Endothelial cell of umbilical vein (primary cell): ENCODE data around the gene ALDH8A1. TPM values are rescaled to one million over a fixed set of nuclear protein-coding genes. Genes with fewer than 3 reads are reported as not detected.

Experiments used
- BruUV-seq: library from RNA; stranded (reverse); fragments of 400-500 nt; replicated peaks from 2 replicates; lab custom pipeline; 2021; lab: Mats Ljungman, UMichigan
- CTCF ChIA-PET: fragments of 300-600, 350-600 bp; sonication (Branson Sonifier 250); formaldehyde crosslinking; loops from one replicate; lab custom pipeline; 2021; ENCODE audit warnings: antibody characterized with exemption, inconsistent platforms; lab: Charles Lee
- POLR2A ChIA-PET: fragments of 300-600, 350-600 bp; sonication (Branson Sonifier 250); formaldehyde crosslinking; loops from one replicate; lab custom pipeline; 2021; ENCODE audit warnings: antibody characterized with exemption, inconsistent platforms; lab: Charles Lee
- DNase-seq: peaks from one replicate; pipeline ENCODE4 v3.0.0-alpha.2; 2011; ENCODE audit warnings: low read depth, low spot score
- FAIRE-seq: peaks from 2 replicates; lab custom pipeline; 2011; peaks lifted over from hg19 to GRCh38; lab: Jason Lieb, UNC
- H2AFZ ChIP-seq: 2 replicates; pipeline ENCODE4 v1.6.0; 2012; ENCODE audit warnings: low read depth, low read length, control low read depth, inconsistent platforms
- H3K27ac ChIP-seq: 2 replicates; pipeline ENCODE4 v1.5.1; 2011; ENCODE audit warnings: low read depth, mild to moderate bottlenecking, control low read depth, low read length, moderate library complexity; ENCODE audit not compliant: insufficient read depth
- H3K27me3 ChIP-seq, 2 experiments: 2 replicates each; pipeline versions ENCODE4 v1.6.0 to v1.6.1; 2011; ENCODE audit warnings: low read length in 2 of 2, mixed read lengths in 1 of 2; ENCODE audit not compliant: control insufficient read depth in 2 of 2, insufficient read depth in 2 of 2
- H3K36me3 ChIP-seq, 2 experiments: 2 replicates in 1 of 2; 3 replicates in 1 of 2; pipeline ENCODE4 v1.5.1; 2011; ENCODE audit warnings: low read length in 2 of 2, mild to moderate bottlenecking in 1 of 2, moderate library complexity in 1 of 2; ENCODE audit not compliant: control insufficient read depth in 2 of 2, insufficient read depth in 2 of 2; ENCODE audit errors: extremely low read depth in 1 of 2
- H3K4me1 ChIP-seq: 3 replicates; pipeline ENCODE4 v1.5.1; 2011; ENCODE audit warnings: mild to moderate bottlenecking, low read length; ENCODE audit not compliant: control insufficient read depth, insufficient read depth; ENCODE audit errors: extremely low read depth
- H3K4me2 ChIP-seq: 2 replicates; pipeline ENCODE4 v1.6.1; 2011; ENCODE audit warnings: low read length, control low read depth, mixed read lengths; ENCODE audit not compliant: insufficient read depth
- H3K4me3 ChIP-seq, 3 experiments: fragments of 200-600 bp in 1 of 3; sonication (generic), shearing (Covaris generic) in 1 of 3; replicated peaks in 1 of 3; 2 replicates each; pipeline ENCODE4 v1.5.1; 2011 to 2016; ENCODE audit warnings: control low read depth in 3 of 3, low read length in 3 of 3, mild to moderate bottlenecking in 2 of 3, inconsistent platforms in 1 of 3, low read depth in 1 of 3, moderate library complexity in 1 of 3; ENCODE audit not compliant: insufficient read depth in 1 of 3
- H3K79me2 ChIP-seq: 2 replicates; pipeline ENCODE4 v1.6.0; 2012; ENCODE audit warnings: low read length, inconsistent platforms; ENCODE audit not compliant: control insufficient read depth, insufficient read depth
- H3K9ac ChIP-seq: replicated peaks from 2 replicates; pipeline ENCODE3; 2011; ENCODE audit warnings: low read length, control low read depth; ENCODE audit not compliant: insufficient read depth; ENCODE audit errors: extremely low read depth
- H3K9me1 ChIP-seq: replicated peaks from 3 replicates; pipeline ENCODE4 v1.6.0; 2011; ENCODE audit warnings: mild to moderate bottlenecking, low read length; ENCODE audit not compliant: control insufficient read depth, insufficient read depth; ENCODE audit errors: extremely low read depth
- H3K9me3 ChIP-seq: replicated peaks from 2 replicates; pipeline ENCODE4 v1.5.1; 2012; ENCODE audit warnings: low read length, inconsistent platforms; ENCODE audit not compliant: control insufficient read depth, insufficient read depth
- H4K20me1 ChIP-seq: replicated peaks from 2 replicates; pipeline ENCODE3; 2011; ENCODE audit warnings: mild to moderate bottlenecking, low read length; ENCODE audit not compliant: control insufficient read depth, insufficient read depth; ENCODE audit errors: extremely low read depth
- CTCF ChIP-seq, 2 donors: IDR thresholded peaks; 1 replicate in 1 of 2; 2 replicates in 1 of 2; pipeline ENCODE4 v1.5.1; 2011; ENCODE audit warnings: low read length in 2 of 2, mild to moderate bottlenecking in 2 of 2, moderate library complexity in 2 of 2, control low read depth in 1 of 2, inconsistent platforms in 1 of 2, low read depth in 1 of 2; ENCODE audit not compliant: insufficient read depth in 1 of 2; ENCODE audit errors: extremely low read depth in 1 of 2
- EZH2 ChIP-seq: IDR thresholded peaks from 2 replicates; pipeline ENCODE4 v1.6.1; 2012; ENCODE audit warnings: borderline replicate concordance, low read depth, mild to moderate bottlenecking, moderate library complexity, low read length, inconsistent platforms; ENCODE audit not compliant: severe bottlenecking
- FOS ChIP-seq: IDR thresholded peaks from 2 replicates; pipeline ENCODE4 v1.6.1; 2011; ENCODE audit warnings: mild to moderate bottlenecking, low read length, moderate library complexity, borderline replicate concordance; ENCODE audit not compliant: insufficient read depth
- GATA2 ChIP-seq: IDR thresholded peaks from 2 replicates; pipeline ENCODE4 v1.7.0; 2011; ENCODE audit warnings: low read depth, mild to moderate bottlenecking, moderate library complexity, mixed read lengths, low read length; ENCODE audit not compliant: insufficient read length, insufficient read depth
- JUN ChIP-seq: IDR thresholded peaks from 2 replicates; pipeline ENCODE4 v1.6.1; 2011; ENCODE audit warnings: borderline replicate concordance, low read depth; ENCODE audit not compliant: insufficient read length, insufficient read depth
- MAX ChIP-seq: IDR thresholded peaks from 2 replicates; pipeline ENCODE4 v1.6.1; 2011; ENCODE audit not compliant: insufficient read depth, insufficient read length
- MYC ChIP-seq: IDR thresholded peaks from one replicate; pipeline ENCODE4 v1.6.1; 2011; ENCODE audit warnings: mild to moderate bottlenecking, low read depth, low read length
- POLR2A ChIP-seq: IDR thresholded peaks from 2 replicates; pipeline ENCODE4 v1.6.1; 2012; ENCODE audit warnings: low read depth, mild to moderate bottlenecking, control low read depth, low read length
- POLR2AphosphoS5 ChIP-seq: IDR thresholded peaks from 2 replicates; pipeline ENCODE4 v1.6.1; 2012; ENCODE audit warnings: low read depth, mild to moderate bottlenecking, control low read depth, low read length, moderate library complexity; ENCODE audit not compliant: insufficient read depth
- dilution Hi-C: fragments of 300-500 bp; cut with MboI; formaldehyde crosslinking; loops from one replicate; pipeline ENCODE4 v1.15.0; 2019; ENCODE audit warnings: low sequenced_read_pairs; ENCODE audit not compliant: extremely low pct_ligation_motif_present
- intact Hi-C: fragments of 100-400 bp; cut with micrococcal nuclease; formaldehyde crosslinking; loops from one replicate; pipeline ENCODE4 v1.10.0; 2022
- polyA plus RNA-seq, 4 experiments: library from polyadenylated mRNA; depleted of rRNA in 3 of 4; stranded (reverse) in 3 of 4; unstranded in 1 of 4; fragments of >200 nt; gene quantifications; 2 replicates each; pipeline versions ENCODE4 v1.2.1 to v1.2.3, GENCODE V29; 2011 to 2012; ENCODE audit warnings: missing spikeins in 1 of 4
- total RNA-seq: library from RNA; stranded (reverse); gene quantifications from 2 replicates; pipeline ENCODE4 v1.2.3, GENCODE V29; 2021

ALDH8A1 gene
- total and polyA plus RNA-seq, 2 donors (not counting 3 experiments of a cell fraction or from before 2014, with no cell fraction given) = 0.08 to 0.95 TPM

GRCh38 chr6:134928151-134928900, 21.6 kb downstream of the ALDH8A1 start:
- dilution Hi-C loops (no loop called here), intact Hi-C loops (no loop called here)
- Histone ChIP-seq H2AFZ (no peak overlapping the region), H3K9ac (no peak overlapping the region), H3K4me3 (no peak overlapping the region), H3K36me3 (no peaks in the 10 kb centered on the region), H3K27ac (no peak overlapping the region), H3K9me1 (no peaks in the 10 kb centered on the region), H3K79me2 (no peaks in the 10 kb centered on the region), H4K20me1 (no peaks in the 10 kb centered on the region), H3K27me3 (no peaks in the 10 kb centered on the region), H3K4me2 (no peak overlapping the region), H3K4me1 (no peaks in the 10 kb centered on the region), H3K9me3 (no peaks in the 10 kb centered on the region)
- no TSS peak for BruUV-seq
- CTCF ChIA-PET = interaction anchor here (2.6 kb wide), 1 partner anchor 12 kb away, joined by 10 read pairs; no protein-coding TSS in a partner anchor
- FAIRE-seq (no peak), DNase-seq (no peak)
- no peak for TF ChIP-seq FOS
- TF ChIP-seq MAX = no peak
- no peak for TF ChIP-seq POLR2A
- TF ChIP-seq POLR2AphosphoS5 = no peak
- TF ChIP-seq MYC = no peak
- TF ChIP-seq JUN = no peak
- no peak for TF ChIP-seq EZH2
- TF ChIP-seq GATA2 = no peak
- TF ChIP-seq CTCF (IDR thresholded peaks at IDR 0.05; ENCODE audit: extremely low read depth in 1 of 2, insufficient read depth in 1 of 2, low read depth in 1 of 2, low read length in 2 of 2) = no peak
- POLR2A ChIA-PET = no interaction called here
